Right lobe of liver (tissue), 4 donors: ENCODE measurements around the gene SLC6A8.

ENCODE experiments used
- POLR2A ChIP-seq: fragments of 450-650 bp; IDR thresholded peaks from one replicate; pipeline ENCODE4 v1.6.1; 2017; ENCODE audit warnings: antibody characterized with exemption, mild to moderate bottlenecking
- TF ChIP-seq, protein P1 (sequence below), 4 donors: fragments of 200-600 bp in 3 of 4; fragments of 450-650 bp in 1 of 4; IDR thresholded peaks; one replicate each; pipeline versions ENCODE4 v1.5.1 to v1.8.0; 2016 to 2022; ENCODE audit warnings: antibody characterized with exemption in 4 of 4, mild to moderate bottlenecking in 2 of 4
- donor health status: DM: no; HTN: no; CAD: no.
- donor health status: DM: no; HTN: no; CAD: no.
- donor health status: DM: no; HTN: yes; CAD: no.

GRCh38 chrX:153744210-153745066, 56.7 kb downstream of the SLC6A8 start:
- TF ChIP-seq, protein P1, sequence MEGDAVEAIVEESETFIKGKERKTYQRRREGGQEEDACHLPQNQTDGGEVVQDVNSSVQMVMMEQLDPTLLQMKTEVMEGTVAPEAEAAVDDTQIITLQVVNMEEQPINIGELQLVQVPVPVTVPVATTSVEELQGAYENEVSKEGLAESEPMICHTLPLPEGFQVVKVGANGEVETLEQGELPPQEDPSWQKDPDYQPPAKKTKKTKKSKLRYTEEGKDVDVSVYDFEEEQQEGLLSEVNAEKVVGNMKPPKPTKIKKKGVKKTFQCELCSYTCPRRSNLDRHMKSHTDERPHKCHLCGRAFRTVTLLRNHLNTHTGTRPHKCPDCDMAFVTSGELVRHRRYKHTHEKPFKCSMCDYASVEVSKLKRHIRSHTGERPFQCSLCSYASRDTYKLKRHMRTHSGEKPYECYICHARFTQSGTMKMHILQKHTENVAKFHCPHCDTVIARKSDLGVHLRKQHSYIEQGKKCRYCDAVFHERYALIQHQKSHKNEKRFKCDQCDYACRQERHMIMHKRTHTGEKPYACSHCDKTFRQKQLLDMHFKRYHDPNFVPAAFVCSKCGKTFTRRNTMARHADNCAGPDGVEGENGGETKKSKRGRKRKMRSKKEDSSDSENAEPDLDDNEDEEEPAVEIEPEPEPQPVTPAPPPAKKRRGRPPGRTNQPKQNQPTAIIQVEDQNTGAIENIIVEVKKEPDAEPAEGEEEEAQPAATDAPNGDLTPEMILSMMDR (IDR thresholded peaks at IDR 0.05), result no peak
- no peak for TF ChIP-seq POLR2A
